ENCODE measurements around the gene BBOF1.
A peak's percentile ranks its signal among the peaks of the same experiment; 100 is the strongest.

Gene BBOF1

DNA sequence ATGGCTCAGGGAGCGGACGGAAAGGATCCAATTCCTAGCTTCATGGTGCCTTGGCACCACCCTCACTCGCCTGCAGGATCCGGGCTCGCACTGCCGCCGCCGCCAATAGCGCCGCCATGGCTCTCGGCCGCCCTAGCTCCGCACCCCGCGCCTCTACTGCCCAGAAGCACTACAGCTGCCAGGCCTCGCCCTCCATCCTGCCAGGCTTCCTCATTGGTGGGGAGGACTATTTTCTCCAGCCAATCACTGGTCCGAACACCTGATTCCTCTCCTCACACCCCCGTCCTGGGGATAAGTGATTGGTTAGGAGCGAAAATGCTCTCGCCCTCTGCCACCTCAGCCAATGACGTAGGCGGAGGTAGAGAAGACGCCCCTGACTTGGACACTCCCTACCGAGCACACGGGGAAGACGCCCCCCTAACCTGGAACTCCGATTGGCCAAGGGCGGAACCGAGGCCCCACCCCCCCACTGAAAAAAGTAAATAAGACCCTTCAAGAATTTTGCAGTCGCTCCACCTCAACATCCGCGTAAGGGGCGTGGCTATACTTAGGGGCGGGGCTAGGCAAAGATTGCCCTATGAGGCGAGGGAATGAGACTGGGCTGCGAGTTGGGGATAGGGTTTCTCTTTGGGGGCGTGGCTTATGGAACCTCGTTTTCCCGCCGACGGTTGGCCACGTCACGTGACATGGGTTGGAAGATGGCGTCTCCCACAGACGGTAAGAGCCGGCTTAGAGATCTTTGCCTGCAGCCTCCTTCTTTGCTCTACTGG, 65.3 kb downstream of the BBOF1 start, which contains the start of the genes ALDH6A1 and LIN52:
Gene ALDH6A1, minus strand, starts transcription at position 177 of the 770 bp plus-strand sequence. Its CDS starts 59 bp downstream, at position 118.
Gene LIN52, plus strand, starts transcription at position 680 of the 770 bp plus-strand sequence. Its CDS starts 19 bp downstream, at position 699.
- CTCF ChIA-PET, result interaction anchor here (0.6 to 0.9 kb wide), 3 partner anchors 28 to 167 kb away, joined by 3 to 5 read pairs (median 4); no protein-coding TSS in a partner anchor
- POLR2A ChIA-PET, result interaction anchor here (2.0 to 2.1 kb wide), 2 partner anchors 10 to 11 kb away, joined by 5 to 6 read pairs; no protein-coding TSS in a partner anchor
- DNase-seq (ENCODE audit: extremely low spot score), result peak; percentile 98
- TF ChIP-seq, protein P1, sequence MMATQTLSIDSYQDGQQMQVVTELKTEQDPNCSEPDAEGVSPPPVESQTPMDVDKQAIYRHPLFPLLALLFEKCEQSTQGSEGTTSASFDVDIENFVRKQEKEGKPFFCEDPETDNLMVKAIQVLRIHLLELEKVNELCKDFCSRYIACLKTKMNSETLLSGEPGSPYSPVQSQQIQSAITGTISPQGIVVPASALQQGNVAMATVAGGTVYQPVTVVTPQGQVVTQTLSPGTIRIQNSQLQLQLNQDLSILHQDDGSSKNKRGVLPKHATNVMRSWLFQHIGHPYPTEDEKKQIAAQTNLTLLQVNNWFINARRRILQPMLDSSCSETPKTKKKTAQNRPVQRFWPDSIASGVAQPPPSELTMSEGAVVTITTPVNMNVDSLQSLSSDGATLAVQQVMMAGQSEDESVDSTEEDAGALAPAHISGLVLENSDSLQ (IDR thresholded peaks at IDR 0.05), result peak; percentile 59; the same call in 1 of the 2 replicates
- no peak for TF ChIP-seq SUZ12 (IDR thresholded peaks at IDR 0.05)
- TF ChIP-seq FOXK2 (IDR thresholded peaks at IDR 0.05), result peak; percentile 99

DNA sequence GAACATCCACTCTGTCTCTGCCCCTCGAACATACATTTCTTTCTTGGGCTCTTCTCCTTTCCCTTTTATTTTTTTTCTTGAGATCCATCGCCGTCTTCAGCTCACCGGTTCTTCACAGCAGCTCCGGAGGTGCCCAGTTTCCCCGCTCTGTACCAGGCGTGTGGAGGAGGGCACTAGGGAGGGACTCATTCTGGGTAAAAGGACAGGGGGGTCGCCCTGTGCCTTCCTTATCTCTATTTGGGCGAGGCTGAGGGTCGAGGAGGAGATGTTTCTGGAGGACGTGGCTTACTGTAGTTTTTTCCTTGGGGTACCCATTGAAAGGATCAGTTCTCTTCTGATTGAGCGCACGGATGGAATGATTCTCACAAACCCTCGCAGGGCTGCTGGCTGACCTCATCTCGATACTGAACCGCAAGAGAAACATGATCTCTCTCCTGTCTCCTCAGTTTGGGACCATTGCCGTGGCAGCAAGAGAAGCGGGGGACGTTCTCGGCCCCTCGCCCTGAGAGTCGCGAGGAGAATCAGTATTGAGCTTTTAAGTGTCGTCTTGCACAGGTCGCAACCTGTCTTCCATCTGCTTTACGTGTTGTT, 66.0 kb downstream of the BBOF1 start:
- peak; percentile 37 for DNase-seq (ENCODE audit: extremely low spot score)
- POLR2A ChIA-PET, result interaction anchor here (2.0 to 2.1 kb wide), 2 partner anchors 10 to 12 kb away, joined by 5 to 6 read pairs; no protein-coding TSS in a partner anchor

DNA sequence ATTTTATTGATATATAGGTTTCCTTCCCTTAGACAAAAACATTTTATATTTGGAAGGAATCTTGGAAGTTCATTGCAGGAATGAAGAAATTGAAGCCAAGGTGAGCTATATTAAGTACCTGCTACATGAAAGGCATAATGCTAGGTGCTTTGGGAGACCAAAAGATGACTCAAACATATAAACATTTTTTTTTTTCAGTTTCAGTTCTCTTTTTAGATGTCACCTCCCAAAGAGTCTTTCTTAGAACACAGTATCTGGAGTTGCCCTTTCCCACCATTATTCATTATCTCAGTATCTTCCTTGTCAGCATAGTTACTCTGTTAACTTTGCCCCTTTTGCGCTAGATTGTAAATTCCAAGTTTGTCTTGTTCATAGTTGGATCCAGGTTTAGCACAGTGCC, 66.7 kb downstream of the BBOF1 start:
- ChIA-PET CTCF (no interaction called here), POLR2A (interaction anchor here (2.0 kb wide), 1 partner anchor 9 kb away, joined by 5 read pairs; no protein-coding TSS in a partner anchor)
- TF ChIP-seq ARNT (IDR thresholded peaks at IDR 0.05), result no peak
- no peak for TF ChIP-seq BHLHE40 (IDR thresholded peaks at IDR 0.05; ENCODE audit: borderline replicate concordance)
- TF ChIP-seq LEF1 (IDR thresholded peaks at IDR 0.05; ENCODE audit: borderline replicate concordance), result no peak
- no peak for TF ChIP-seq CTBP1 (IDR thresholded peaks at IDR 0.05; ENCODE audit: borderline replicate concordance)
- TF ChIP-seq, protein P1 (IDR thresholded peaks at IDR 0.05), result no peak
- TF ChIP-seq FOXM1 (IDR thresholded peaks at IDR 0.05; ENCODE audit: borderline replicate concordance), result no peak
- no peak for TF ChIP-seq FOXA1 (IDR thresholded peaks at IDR 0.05)
- TF ChIP-seq SUZ12 (IDR thresholded peaks at IDR 0.05), result no peak
- no peak for TF ChIP-seq ZNF384 (IDR thresholded peaks at IDR 0.05)
- TF ChIP-seq NFRKB (IDR thresholded peaks at IDR 0.05), result no peak
- TF ChIP-seq FOXK2 (IDR thresholded peaks at IDR 0.05), result no peak
- TF ChIP-seq ELF4 (IDR thresholded peaks at IDR 0.05), result no peak
- TF ChIP-seq SP1 (IDR thresholded peaks at IDR 0.05), result no peak
- no peak for TF ChIP-seq HDGF (IDR thresholded peaks at IDR 0.05; ENCODE audit: borderline replicate concordance)
- TF ChIP-seq TARDBP (IDR thresholded peaks at IDR 0.05), result no peak
- TF ChIP-seq L3MBTL2 (conservative IDR thresholded peaks at IDR 0.05), result no peak
- DNase-seq (ENCODE audit: extremely low spot score), result no peak

More for the DNA sequence above, 66.0 kb downstream of the BBOF1 start:
- CTCF ChIA-PET, result no interaction called here
- peak; percentile 73 for TF ChIP-seq NFRKB (IDR thresholded peaks at IDR 0.05)
- no peak for TF ChIP-seq CTBP1 (IDR thresholded peaks at IDR 0.05; ENCODE audit: borderline replicate concordance)
- peak; percentile 72; the same call in 1 of the 2 replicates for TF ChIP-seq L3MBTL2 (conservative IDR thresholded peaks at IDR 0.05)

DNA sequence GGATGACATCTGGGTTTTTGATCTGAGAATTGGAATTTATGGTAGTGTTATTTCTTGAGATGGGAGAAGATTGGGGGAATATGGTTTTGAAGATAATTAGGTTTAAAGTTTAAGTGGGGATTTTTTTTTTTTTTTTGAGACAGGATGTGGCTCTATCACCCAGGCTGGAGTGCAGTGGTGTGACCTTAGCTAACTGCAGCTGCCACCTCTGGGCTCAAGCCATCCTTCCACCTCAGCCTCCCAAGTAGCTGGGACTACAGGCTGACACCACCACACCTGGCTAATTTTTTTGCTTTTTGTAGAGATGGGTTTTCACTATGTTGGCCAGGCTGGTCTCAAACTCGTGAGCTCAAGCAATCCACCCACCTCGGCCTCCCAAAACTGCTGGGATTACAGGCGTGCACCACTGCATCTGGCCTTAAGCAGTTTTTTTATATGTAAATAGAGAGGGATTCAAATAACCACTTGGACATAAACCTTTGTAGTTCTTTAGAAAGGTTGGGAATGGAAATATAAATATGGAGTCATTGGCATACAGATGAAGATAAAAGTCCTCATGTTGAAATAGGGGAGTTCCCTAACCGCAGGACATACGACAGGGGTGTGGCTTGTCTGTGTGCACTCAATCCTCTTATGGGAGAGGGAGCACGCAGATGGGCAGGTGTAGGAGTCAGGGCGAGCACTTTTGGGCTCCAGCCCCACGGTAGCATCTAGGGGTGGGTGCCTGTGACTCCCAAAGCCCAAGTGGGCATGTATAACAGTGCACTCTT, 70.3 kb downstream of the BBOF1 start:
- DNase-seq (ENCODE audit: extremely low spot score), result no peak
- no peak for TF ChIP-seq FOXM1 (IDR thresholded peaks at IDR 0.05; ENCODE audit: borderline replicate concordance)
- TF ChIP-seq FOXA1 (IDR thresholded peaks at IDR 0.05), result no peak
- TF ChIP-seq ARNT (IDR thresholded peaks at IDR 0.05), result no peak
- no peak for TF ChIP-seq LEF1 (IDR thresholded peaks at IDR 0.05; ENCODE audit: borderline replicate concordance)
- no peak for TF ChIP-seq NFRKB (IDR thresholded peaks at IDR 0.05)
- no peak for TF ChIP-seq BHLHE40 (IDR thresholded peaks at IDR 0.05; ENCODE audit: borderline replicate concordance)
- TF ChIP-seq, protein P1 (IDR thresholded peaks at IDR 0.05), result no peak
- TF ChIP-seq FOXK2 (IDR thresholded peaks at IDR 0.05), result no peak
- no peak for TF ChIP-seq SP1 (IDR thresholded peaks at IDR 0.05)
- no peak for TF ChIP-seq TARDBP (IDR thresholded peaks at IDR 0.05)
- no peak for TF ChIP-seq SUZ12 (IDR thresholded peaks at IDR 0.05)
- TF ChIP-seq ELF4 (IDR thresholded peaks at IDR 0.05), result no peak
- no peak for TF ChIP-seq HDGF (IDR thresholded peaks at IDR 0.05; ENCODE audit: borderline replicate concordance)
- no peak for TF ChIP-seq L3MBTL2 (conservative IDR thresholded peaks at IDR 0.05)
- no peak for TF ChIP-seq ZNF384 (IDR thresholded peaks at IDR 0.05)
- no peak for TF ChIP-seq CTBP1 (IDR thresholded peaks at IDR 0.05; ENCODE audit: borderline replicate concordance)
- POLR2A ChIA-PET, result no interaction called here
- CTCF ChIA-PET, result no interaction called here

DNA sequence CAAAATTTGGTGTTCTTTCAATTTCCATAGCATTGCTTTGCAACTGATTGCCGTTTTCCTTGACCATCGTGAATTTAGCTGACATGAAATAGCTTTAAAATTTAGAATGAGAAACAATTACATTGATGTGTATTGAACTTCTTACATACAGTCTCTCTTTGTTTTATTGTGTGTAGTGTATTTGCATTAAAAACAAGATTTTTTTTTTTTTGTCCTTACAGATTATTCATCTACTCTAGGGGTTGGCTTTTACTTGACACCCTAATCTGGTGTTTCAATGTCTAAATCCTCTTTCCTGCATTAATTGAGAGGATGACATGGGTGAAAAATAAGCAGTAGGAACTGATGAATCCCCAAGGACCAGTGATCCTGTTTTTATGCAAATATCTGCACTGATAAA, 86.2 kb downstream of the BBOF1 start:
- TF ChIP-seq FOXM1 (IDR thresholded peaks at IDR 0.05; ENCODE audit: borderline replicate concordance), result no peak
- no peak for TF ChIP-seq FOXA1 (IDR thresholded peaks at IDR 0.05)
- TF ChIP-seq CTBP1 (IDR thresholded peaks at IDR 0.05; ENCODE audit: borderline replicate concordance), result no peak
- no peak for TF ChIP-seq FOXK2 (IDR thresholded peaks at IDR 0.05)
- TF ChIP-seq TARDBP (IDR thresholded peaks at IDR 0.05), result no peak
- no peak for TF ChIP-seq SP1 (IDR thresholded peaks at IDR 0.05)
- TF ChIP-seq ELF4 (IDR thresholded peaks at IDR 0.05), result no peak
- CTCF ChIA-PET, result no interaction called here
- DNase-seq (ENCODE audit: extremely low spot score), result no peak
- POLR2A ChIA-PET, result no interaction called here

Measured in HEK293T (cell line).